ENCODE measurements around the gene AKAP13. TPM values are rescaled to one million over a fixed set of nuclear protein-coding genes. Genes with fewer than 3 reads are reported as not detected.

Gene AKAP13
- total RNA-seq, 2 experiments from 2014 or later = 282 to 304 TPM

DNA sequence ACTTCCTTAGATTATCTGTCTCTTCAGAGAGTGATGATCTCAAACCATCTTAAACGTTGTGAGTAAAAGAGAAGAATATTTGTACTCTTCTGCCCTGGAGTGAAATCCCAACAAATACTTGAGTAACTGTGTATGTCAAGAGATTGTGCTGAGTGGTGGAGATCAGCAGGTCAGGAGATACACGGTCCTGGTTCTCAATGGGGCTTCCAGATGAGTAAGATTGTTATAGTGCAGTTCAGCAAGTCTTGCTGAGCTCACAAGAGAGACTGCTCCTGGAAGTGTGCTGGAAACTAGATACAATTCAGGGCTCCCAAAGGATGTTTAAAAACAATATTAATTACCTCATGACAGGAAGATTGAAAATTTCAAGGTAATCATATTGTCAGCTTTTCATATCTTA is 184.3 kb downstream of the AKAP13 start:
- H3K36me3 ChIP-seq (ENCODE audit: insufficient read depth, low read length) = peaks cover 3% of the 10 kb centered on the region
- no peaks in the 10 kb centered on the region for H3K27me3 ChIP-seq (ENCODE audit: control insufficient read depth in 1 of 2, insufficient read depth in 2 of 2, low read length in 2 of 2)
- H3K27ac Mint-ChIP-seq = no peak overlapping the region
- CTCF ChIA-PET = no interaction called here
- H3K4me1 ChIP-seq (ENCODE audit: insufficient read depth, low read length) = no peaks in the 10 kb centered on the region
- H3K27me3 Mint-ChIP-seq = no peaks in the 10 kb centered on the region
- peaks cover 19% of the 10 kb centered on the region for H3K4me1 Mint-ChIP-seq (ENCODE audit: low read depth)
- DNase-seq = no peak
- H3K27ac ChIP-seq (ENCODE audit: low read depth in 1 of 2, low read length in 2 of 2) = no peak overlapping the region
- no peaks in the 10 kb centered on the region for H3K9me3 Mint-ChIP-seq
- H3K4me3 Mint-ChIP-seq = no peak overlapping the region
- POLR2A ChIA-PET = no interaction called here
- H3K36me3 Mint-ChIP-seq (ENCODE audit: low read depth) = peaks cover 11% of the 10 kb centered on the region
- ATAC-seq (ENCODE audit: poor library complexity) = no peak
- H3K9me3 ChIP-seq (ENCODE audit: control insufficient read depth in 1 of 2, insufficient read depth in 1 of 2, low read length in 2 of 2) = no peaks in the 10 kb centered on the region
- no peak overlapping the region for H3K4me3 ChIP-seq (ENCODE audit: low read length)
- TF ChIP-seq, protein P1, sequence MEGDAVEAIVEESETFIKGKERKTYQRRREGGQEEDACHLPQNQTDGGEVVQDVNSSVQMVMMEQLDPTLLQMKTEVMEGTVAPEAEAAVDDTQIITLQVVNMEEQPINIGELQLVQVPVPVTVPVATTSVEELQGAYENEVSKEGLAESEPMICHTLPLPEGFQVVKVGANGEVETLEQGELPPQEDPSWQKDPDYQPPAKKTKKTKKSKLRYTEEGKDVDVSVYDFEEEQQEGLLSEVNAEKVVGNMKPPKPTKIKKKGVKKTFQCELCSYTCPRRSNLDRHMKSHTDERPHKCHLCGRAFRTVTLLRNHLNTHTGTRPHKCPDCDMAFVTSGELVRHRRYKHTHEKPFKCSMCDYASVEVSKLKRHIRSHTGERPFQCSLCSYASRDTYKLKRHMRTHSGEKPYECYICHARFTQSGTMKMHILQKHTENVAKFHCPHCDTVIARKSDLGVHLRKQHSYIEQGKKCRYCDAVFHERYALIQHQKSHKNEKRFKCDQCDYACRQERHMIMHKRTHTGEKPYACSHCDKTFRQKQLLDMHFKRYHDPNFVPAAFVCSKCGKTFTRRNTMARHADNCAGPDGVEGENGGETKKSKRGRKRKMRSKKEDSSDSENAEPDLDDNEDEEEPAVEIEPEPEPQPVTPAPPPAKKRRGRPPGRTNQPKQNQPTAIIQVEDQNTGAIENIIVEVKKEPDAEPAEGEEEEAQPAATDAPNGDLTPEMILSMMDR (IDR thresholded peaks at IDR 0.05) = no peak
- intact Hi-C loops (cut with DNase I, micrococcal nuclease) = no loop called here

DNA sequence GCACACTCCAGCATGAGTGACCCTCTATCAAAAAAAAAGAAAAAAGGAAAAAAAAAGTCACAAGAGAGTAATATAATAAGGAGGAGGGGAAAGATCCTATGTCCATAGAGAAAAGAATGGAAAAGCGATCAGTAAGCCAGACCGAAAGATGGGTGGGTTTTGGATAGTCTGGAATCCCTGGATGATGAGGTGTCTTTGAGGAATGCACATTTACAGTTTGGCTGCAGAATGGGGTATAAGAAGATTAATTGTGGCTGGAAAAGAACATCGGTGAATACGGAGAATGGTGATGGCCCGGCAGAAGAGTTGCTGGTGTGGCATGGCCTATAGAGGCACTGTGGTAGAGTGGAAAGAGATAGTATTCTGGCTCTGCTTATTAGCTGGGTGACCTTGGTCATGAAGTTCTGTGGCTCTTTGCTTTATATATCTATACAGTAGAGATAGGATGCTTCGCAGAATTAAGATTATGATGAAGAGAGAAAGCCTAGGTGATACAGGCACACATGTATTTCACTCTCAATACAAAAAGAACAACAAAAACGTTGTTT is 187.9 kb downstream of the AKAP13 start:
- Histone ChIP-seq H3K27ac (ENCODE audit: low read depth in 1 of 2, low read length in 2 of 2) (no peak overlapping the region), H3K9me3 (ENCODE audit: control insufficient read depth in 1 of 2, insufficient read depth in 1 of 2, low read length in 2 of 2) (no peaks in the 10 kb centered on the region), H3K27me3 (ENCODE audit: control insufficient read depth in 1 of 2, insufficient read depth in 2 of 2, low read length in 2 of 2) (no peaks in the 10 kb centered on the region), H3K4me3 (ENCODE audit: low read length) (no peak overlapping the region), H3K36me3 (ENCODE audit: insufficient read depth, low read length) (peaks cover 3% of the 10 kb centered on the region), H3K4me1 (ENCODE audit: insufficient read depth, low read length) (peaks cover 6% of the 10 kb centered on the region)
- DNase-seq (no peak), ATAC-seq (ENCODE audit: poor library complexity) (no peak)
- ChIA-PET CTCF (interaction anchor here (0.7 to 1.0 kb wide), 3 partner anchors 9 to 39 kb away, joined by 3 to 4 read pairs (median 3); no protein-coding TSS in a partner anchor), POLR2A (interaction anchor here (0.6 kb wide), 1 partner anchor 127 kb away, joined by 4 read pairs; no protein-coding TSS in a partner anchor)
- Mint-ChIP-seq H3K36me3 (ENCODE audit: low read depth) (peaks cover 4% of the 10 kb centered on the region), H3K9me3 (no peaks in the 10 kb centered on the region), H3K4me3 (no peak overlapping the region), H3K27me3 (no peaks in the 10 kb centered on the region), H3K4me1 (ENCODE audit: low read depth) (peaks cover 33% of the 10 kb centered on the region), H3K27ac (no peak overlapping the region)
- intact Hi-C loops (cut with DNase I, micrococcal nuclease) = no loop called here
- TF ChIP-seq, protein P1 (IDR thresholded peaks at IDR 0.05) = no peak

DNA sequence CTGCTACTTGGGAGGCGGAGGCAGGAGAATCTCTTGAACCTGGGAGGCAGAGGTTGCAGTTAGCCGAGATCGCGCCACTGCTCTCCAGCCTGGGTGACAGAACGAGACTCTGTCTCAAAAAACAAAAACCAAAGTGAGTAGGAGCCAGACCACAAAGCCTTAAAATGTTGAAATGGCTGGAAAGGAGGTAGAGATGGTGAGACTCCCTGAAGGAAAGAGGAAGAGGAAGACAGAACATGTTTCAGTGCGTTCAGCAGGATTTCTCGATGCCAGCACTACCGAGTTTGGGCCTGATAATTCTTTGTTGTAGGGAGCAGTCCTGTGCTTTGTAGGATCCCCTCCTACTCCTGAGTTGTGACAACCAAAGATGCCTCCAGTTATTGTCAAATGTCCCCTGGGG is 189.9 kb downstream of the AKAP13 start:
- peaks cover 33% of the 10 kb centered on the region for H3K4me1 Mint-ChIP-seq (ENCODE audit: low read depth)
- intact Hi-C loops (cut with DNase I, micrococcal nuclease) = loop anchor here in 1 of 2 experiments (10.0 kb wide), 1 partner anchor 276 kb away; no protein-coding TSS in a partner anchor
- no peak for DNase-seq
- no peak overlapping the region for H3K27ac ChIP-seq (ENCODE audit: low read depth in 1 of 2, low read length in 2 of 2)
- peaks cover 7% of the 10 kb centered on the region for H3K36me3 ChIP-seq (ENCODE audit: insufficient read depth, low read length)
- no peaks in the 10 kb centered on the region for H3K9me3 Mint-ChIP-seq
- TF ChIP-seq, protein P1 (IDR thresholded peaks at IDR 0.05) = no peak
- CTCF ChIA-PET = interaction anchor here (0.6 kb wide), 1 partner anchor 15 kb away, joined by 3 read pairs; no protein-coding TSS in a partner anchor
- ATAC-seq (ENCODE audit: poor library complexity) = no peak
- no peak overlapping the region for H3K4me3 Mint-ChIP-seq
- H3K4me1 ChIP-seq (ENCODE audit: insufficient read depth, low read length) = peaks cover 6% of the 10 kb centered on the region
- no peaks in the 10 kb centered on the region for H3K27me3 ChIP-seq (ENCODE audit: control insufficient read depth in 1 of 2, insufficient read depth in 2 of 2, low read length in 2 of 2)
- POLR2A ChIA-PET = no interaction called here
- H3K4me3 ChIP-seq (ENCODE audit: low read length) = no peak overlapping the region
- peak overlapping the region; percentile 7 for H3K27ac Mint-ChIP-seq
- peaks cover 10% of the 10 kb centered on the region for H3K36me3 Mint-ChIP-seq (ENCODE audit: low read depth)
- H3K9me3 ChIP-seq (ENCODE audit: control insufficient read depth in 1 of 2, insufficient read depth in 1 of 2, low read length in 2 of 2) = no peaks in the 10 kb centered on the region
- H3K27me3 Mint-ChIP-seq = no peaks in the 10 kb centered on the region
